ENCODE measurements around the gene PHACTR2.

- TF ChIP-seq CTCF (IDR thresholded peaks at IDR 0.05), result no peak
- TF ChIP-seq POLR2A (IDR thresholded peaks at IDR 0.05), result no peak
- no peak for TF ChIP-seq EP300 (IDR thresholded peaks at IDR 0.05)
Observed at GRCh38 chr6:143694013-143694412, 16.2 kb downstream of the PHACTR2 start.

Data from gastroesophageal sphincter (tissue), 3 donors.